Keratinocyte (primary cell): ENCODE measurements around the gene CCDC144A.

ENCODE experiments used
- CTCF ChIP-seq, 3 experiments: IDR thresholded peaks in 1 of 3; conservative IDR thresholded peaks in 1 of 3; optimal IDR thresholded peaks in 1 of 3; 2 replicates in 2 of 3; 3 replicates in 1 of 3; pipeline versions ENCODE3 to v1.5.1; 2011; ENCODE audit warnings: low read length in 3 of 3, mild to moderate bottlenecking in 3 of 3, moderate library complexity in 2 of 3, control low read depth in 1 of 3, inconsistent platforms in 1 of 3; ENCODE audit not compliant: insufficient read depth in 2 of 3; ENCODE audit errors: extremely low read depth in 1 of 3
- EZH2 ChIP-seq: IDR thresholded peaks from one replicate; pipeline ENCODE4 v1.6.1; 2012; ENCODE audit warnings: inconsistent platforms, mild to moderate bottlenecking, low read length, moderate library complexity

GRCh38 chr17:16814439-16814838, 124.4 kb downstream of the CCDC144A start:
- TF ChIP-seq EZH2 = no peak
- TF ChIP-seq CTCF (optimal IDR thresholded peaks at IDR 0.05 in 1 of 3, IDR thresholded peaks at IDR 0.05 in 1 of 3, conservative IDR thresholded peaks at IDR 0.05 in 1 of 3; ENCODE audit: extremely low read depth in 1 of 3, insufficient read depth in 2 of 3, low read length in 3 of 3) = no peak
